Right lobe of liver (tissue), 6 donors: ENCODE data around the gene FNTB. TPM values are rescaled to one million over a fixed set of nuclear protein-coding genes. Genes with fewer than 3 reads are reported as not detected.

ENCODE experiments used
- ATAC-seq, 4 donors: fragments of 200-7000 bp; cut with Tn5 transposase; one replicate each; pipeline ENCODE4 v1.9.1; 2020; ENCODE audit warnings: mild to moderate bottlenecking in 4 of 4, moderate library complexity in 4 of 4
- DNase-seq, 3 donors: peaks; one replicate each; pipeline ENCODE4 v3.0.0-alpha.2; 2020
- H3K27ac ChIP-seq, 3 donors: fragments of 200-600 bp; one replicate each; pipeline ENCODE4 v1.8.0; 2022
- H3K27me3 ChIP-seq, 2 donors: fragments of 200-600 bp; one replicate each; pipeline ENCODE4 v1.8.0; 2022
- H3K36me3 ChIP-seq, 4 donors: fragments of 200-600 bp; sonication (generic) in 1 of 4; one replicate each; pipeline versions ENCODE4 v1.5.1 to v1.8.0; 2017 to 2022; ENCODE audit warnings: control low read depth in 1 of 4
- H3K4me1 ChIP-seq, 4 donors: fragments of 200-600 bp; sonication (generic) in 1 of 4; one replicate each; pipeline versions ENCODE4 v1.5.1 to v1.8.0; 2017 to 2022; ENCODE audit warnings: control low read depth in 1 of 4
- H3K4me3 ChIP-seq, 3 donors: fragments of 200-600 bp; one replicate each; pipeline ENCODE4 v1.8.0; 2022
- H3K9me3 ChIP-seq, 4 donors: fragments of 200-600 bp; sonication (generic) in 1 of 4; one replicate each; pipeline versions ENCODE4 v1.5.1 to v1.8.0; 2017 to 2022; ENCODE audit warnings: control low read depth in 1 of 4
- CTCF ChIP-seq, 4 donors: fragments of 200-600 bp in 3 of 4; fragments of 450-650 bp in 1 of 4; IDR thresholded peaks; one replicate each; pipeline versions ENCODE4 v1.5.1 to v1.8.0; 2016 to 2022; ENCODE audit warnings: antibody characterized with exemption in 4 of 4, mild to moderate bottlenecking in 2 of 4
- POLR2A ChIP-seq: fragments of 450-650 bp; IDR thresholded peaks from one replicate; pipeline ENCODE4 v1.6.1; 2017; ENCODE audit warnings: antibody characterized with exemption, mild to moderate bottlenecking
- WGBS: methylation state at CpG from one replicate; pipeline ENCODE4 v1.1.6; 2018; ENCODE audit warnings: low coverage, low lambda C conversion rate; ENCODE audit not compliant: insufficient coverage; ENCODE audit errors: missing lambda C conversion rate; 5-methylcytosine and 5-hydroxymethylcytosine counted together
- intact Hi-C, 2 donors: fragments of 100-400 bp; cut with DNase I; formaldehyde crosslinking; loops; one replicate each; pipeline versions ENCODE4 v1.11.2 to v1.14.1; 2022
- total RNA-seq, 6 experiments: library from RNA; depleted of rRNA in 2 of 6; stranded (reverse); fragments of >200 nt in 2 of 6; fragmentation: NEBNext Ultra II Directional in 3 of 6; extraction: Animal tissue kit (Norgen Biotek cat#: 25700) in 3 of 6; gene quantifications; one replicate each; pipeline versions ENCODE4 v1.1.0 to v1.2.4, GENCODE V29; 2016 to 2023
- donor health status: DM: no; HTN: yes; CAD: no.
- donor health status: DM: no; HTN: no; CAD: no.
- donor health status: DM: no; HTN: no; CAD: no.
- donor health status: DM: no; HTN: yes; CAD: no.
- donor health status: DM: no; HTN: yes; CAD: no.

FNTB gene
- total RNA-seq, 6 experiments from 2014 or later, result 6.1 to 19.2 (median 9.0) TPM

- Histone ChIP-seq H3K4me1 (peaks cover 0 to 40% (median 10%) of the 10 kb centered on the region in 4 donors), H3K4me3 (peak overlapping the region; percentile 71 to 85 (median 83)), H3K36me3 (peaks cover 0 to 4% (median 0%) of the 10 kb centered on the region in 4 donors), H3K27ac (peak overlapping the region; percentile 82 to 94 (median 91)), H3K9me3 (no peaks in the 10 kb centered on the region), H3K27me3 (no peaks in the 10 kb centered on the region)
- WGBS, result under 1% methylated on average over 13 of the region's 66 CpGs
- ATAC-seq, result peak in 3 of 4 donors; percentile 0 to 1 (median 1)
- TF ChIP-seq CTCF (IDR thresholded peaks at IDR 0.05), result no peak
- TF ChIP-seq POLR2A, result no peak
- intact Hi-C loops, result no loop called here
- peak; percentile 49 to 69 (median 54) for DNase-seq
Observed at GRCh38 chr14:65101631-65102440, 115.1 kb downstream of the FNTB start.

- peak in 1 of 4 donors; percentile 5 for TF ChIP-seq CTCF (IDR thresholded peaks at IDR 0.05)
- TF ChIP-seq POLR2A, result peak; percentile 83
- Histone ChIP-seq H3K27me3 (no peaks in the 10 kb centered on the region), H3K27ac (peak within 1 kb of the TSS; percentile 82 to 94 (median 91)), H3K9me3 (no peaks in the 10 kb centered on the region), H3K4me1 (peaks cover 0 to 34% (median 7%) of the 10 kb centered on the region in 4 donors), H3K4me3 (peak within 1 kb of the TSS; percentile 82 to 89 (median 83)), H3K36me3 (peaks cover 0 to 4% (median 0%) of the 10 kb centered on the region in 4 donors)
- under 1% methylated on average over 21 of the region's 61 CpGs for WGBS
- peak; percentile 91 to 96 (median 93) for ATAC-seq
- DNase-seq, result peak; percentile 99
- intact Hi-C loops, result no loop called here
Observed at GRCh38 chr14:65102441-65103149, 115.9 kb downstream of the FNTB start, which contains the start of gene MAX. Gene MAX, minus strand, starts transcription at chr14:65102517. Its CDS starts 178 bp downstream, at chr14:65102339.

GRCh38 chr14:65103150-65103760 is 116.6 kb downstream of the FNTB start:
- H3K4me1 ChIP-seq, result peaks cover 0 to 27% (median 4%) of the 10 kb centered on the region in 4 donors
- 35% methylated on average over 6 of the region's 22 CpGs for WGBS
- intact Hi-C loops, result no loop called here
- peak overlapping the region in 2 of 3 donors; percentile 31 to 33 for H3K27ac ChIP-seq
- no peak for DNase-seq
- no peak for TF ChIP-seq CTCF (IDR thresholded peaks at IDR 0.05)
- TF ChIP-seq POLR2A, result no peak
- H3K9me3 ChIP-seq, result no peaks in the 10 kb centered on the region
- peaks cover 0 to under 1% (median 0%) of the 10 kb centered on the region in 4 donors for H3K36me3 ChIP-seq
- H3K4me3 ChIP-seq, result peak overlapping the region; percentile 70 to 89 (median 82)
- H3K27me3 ChIP-seq, result no peaks in the 10 kb centered on the region
- no peak for ATAC-seq

- Histone ChIP-seq H3K9me3 (no peaks in the 10 kb centered on the region), H3K27me3 (no peaks in the 10 kb centered on the region), H3K4me1 (peaks cover 0 to 14% (median 0%) of the 10 kb centered on the region in 4 donors), H3K27ac (no peak overlapping the region), H3K4me3 (no peak overlapping the region), H3K36me3 (no peaks in the 10 kb centered on the region)
- DNase-seq, result no peak
- no peak for TF ChIP-seq CTCF (IDR thresholded peaks at IDR 0.05)
- TF ChIP-seq POLR2A, result no peak
- intact Hi-C loops, result no loop called here
- no peak for ATAC-seq
- WGBS, result 77% methylated on average over 3 of the region's 3 CpGs
Observed at GRCh38 chr14:65104791-65105190, 118.1 kb downstream of the FNTB start.
